T-helper 9 cell (primary cell): ENCODE results near the gene FBL.
"Not testable (repeated sequence)": the region's sequence is repeated elsewhere in the genome, so short reads cannot be mapped to it uniquely, and the experiment has no call there.

ENCODE experiments used
- DNase-seq: peaks from one replicate; pipeline ENCODE4 v3.0.0-alpha.2; 2020

The FBL gene

DNA sequence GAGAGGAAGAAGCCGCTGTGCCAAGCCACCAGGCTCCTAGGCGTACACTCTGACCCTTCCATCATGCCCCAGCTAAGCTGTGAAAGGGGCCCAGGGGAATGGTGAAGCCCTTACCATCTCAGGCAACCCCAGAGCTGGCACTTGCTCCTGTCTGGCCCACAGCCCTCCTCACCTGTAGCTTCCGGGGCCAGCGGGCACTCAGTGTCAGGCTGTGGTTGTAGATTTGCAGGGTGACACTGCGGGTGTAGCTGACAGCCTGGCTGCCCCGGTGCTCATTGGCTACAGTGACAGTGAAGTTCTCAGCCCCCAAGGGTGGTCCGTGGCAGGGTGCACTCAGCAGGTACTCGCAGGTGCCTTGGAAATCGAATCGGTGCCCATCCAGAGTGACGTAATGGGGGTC lies 30.3 kb upstream of the FBL start:
- not testable (repeated sequence) for DNase-seq

DNA sequence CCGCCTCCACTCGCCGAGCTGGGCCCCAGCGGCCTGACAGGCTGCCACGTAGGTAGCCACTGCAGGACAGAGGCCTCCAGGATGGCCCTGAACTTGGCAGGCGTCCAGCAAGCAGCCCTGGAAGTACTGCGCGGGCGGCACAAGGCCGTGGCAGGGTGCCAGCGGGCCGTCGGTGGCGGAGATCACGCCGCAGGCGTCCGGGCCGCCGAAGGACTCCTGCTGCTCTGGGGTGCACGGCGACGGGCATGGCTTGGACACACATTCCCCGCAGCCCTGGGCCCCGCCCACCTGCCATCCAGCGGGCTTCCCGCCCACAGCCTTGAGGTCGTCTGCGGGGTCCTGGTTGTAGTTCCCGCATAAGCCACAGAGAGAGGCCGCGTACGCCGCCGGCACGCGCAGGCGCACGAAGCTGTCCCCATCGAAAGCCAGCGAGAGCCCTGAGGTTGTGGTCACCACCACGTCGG lies 29.3 kb upstream of the FBL start:
- DNase-seq = not testable (repeated sequence)

DNA sequence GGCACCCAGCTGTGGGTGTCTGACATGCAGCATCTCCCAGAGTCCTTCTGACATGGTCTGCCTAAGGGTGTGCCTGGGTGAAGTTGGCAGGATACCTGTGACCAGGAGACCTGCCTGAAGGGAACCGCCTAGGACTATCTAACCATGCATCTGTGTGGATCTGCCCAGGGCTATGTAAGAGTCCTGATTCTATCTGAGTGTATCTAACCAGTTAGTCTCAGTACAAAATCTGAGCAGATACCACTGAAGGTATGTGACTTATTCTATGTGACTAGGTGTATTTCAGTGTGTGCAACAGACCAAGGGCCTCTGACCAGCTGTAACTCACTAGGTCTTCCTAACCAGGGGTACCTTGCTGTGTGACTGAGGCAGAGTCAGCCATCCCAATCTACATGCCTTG lies 28.2 kb upstream of the FBL start:
- DNase-seq = no peak

DNA sequence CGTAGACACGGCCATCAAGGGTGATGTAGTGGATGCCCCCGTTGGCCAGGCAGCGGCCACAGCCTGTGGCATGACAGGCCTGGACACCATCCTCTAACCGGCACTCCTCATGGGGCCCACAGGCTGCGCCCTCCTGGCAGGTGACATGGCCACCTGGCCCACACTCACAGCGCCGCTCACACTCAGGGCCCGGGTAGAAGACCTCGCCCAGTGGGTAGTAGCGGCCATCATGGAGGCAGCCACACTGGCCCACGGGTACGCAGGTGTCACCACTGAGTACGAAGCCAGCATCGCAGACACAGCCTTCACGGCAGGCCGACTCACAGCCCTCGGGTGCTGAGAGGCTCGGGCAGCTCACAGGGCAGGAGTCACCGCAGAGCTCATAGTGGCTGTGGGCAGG lies 27.2 kb upstream of the FBL start:
- no peak for DNase-seq

DNA sequence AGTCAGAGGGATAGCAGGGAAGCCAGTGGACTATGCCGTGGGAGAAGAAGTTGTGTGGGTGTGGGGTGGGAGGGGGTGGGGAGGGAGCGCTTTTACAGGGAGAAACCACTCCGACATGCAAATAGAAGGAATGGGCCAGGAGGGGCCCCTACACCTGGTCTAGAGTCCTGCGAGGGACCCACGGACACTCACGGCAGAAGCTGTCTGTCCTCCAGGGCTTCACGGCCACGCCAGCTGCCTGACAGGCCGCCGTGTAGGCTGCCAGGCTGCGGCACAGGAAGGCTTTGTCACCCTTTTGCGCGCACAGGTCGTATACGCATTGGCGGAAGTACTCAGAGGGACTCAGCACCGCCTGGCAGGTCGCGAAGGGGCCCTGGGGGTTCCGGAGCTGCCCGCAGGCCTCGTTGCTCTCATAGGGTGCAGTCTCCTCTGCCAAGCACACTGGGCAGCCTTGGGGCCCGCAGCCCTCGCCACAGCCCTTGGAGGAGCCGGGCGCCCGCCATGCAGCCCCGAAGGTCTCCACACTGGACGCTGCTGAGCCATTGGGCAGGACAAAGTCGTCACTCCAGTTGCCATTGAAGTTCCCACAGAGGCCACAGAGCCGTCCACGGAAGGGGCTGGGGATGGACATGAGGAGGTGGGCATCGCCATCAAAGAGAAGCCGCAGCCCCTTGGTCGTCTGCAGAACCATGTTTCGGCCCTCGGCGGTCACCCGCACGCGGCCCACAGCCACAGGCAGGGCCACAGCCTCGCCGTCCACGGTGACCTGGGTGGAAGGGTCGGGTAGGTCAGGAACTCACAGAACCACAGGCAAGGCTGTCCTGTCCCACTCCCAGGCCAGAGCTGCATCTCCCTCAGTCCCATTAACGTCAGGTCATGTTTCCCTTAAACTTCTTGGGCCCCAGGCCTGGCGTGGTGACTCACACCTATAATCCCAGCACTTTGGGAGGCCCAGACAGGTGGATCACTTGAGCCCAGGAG lies 26.0 kb upstream of the FBL start:
- DNase-seq = no peak

DNA sequence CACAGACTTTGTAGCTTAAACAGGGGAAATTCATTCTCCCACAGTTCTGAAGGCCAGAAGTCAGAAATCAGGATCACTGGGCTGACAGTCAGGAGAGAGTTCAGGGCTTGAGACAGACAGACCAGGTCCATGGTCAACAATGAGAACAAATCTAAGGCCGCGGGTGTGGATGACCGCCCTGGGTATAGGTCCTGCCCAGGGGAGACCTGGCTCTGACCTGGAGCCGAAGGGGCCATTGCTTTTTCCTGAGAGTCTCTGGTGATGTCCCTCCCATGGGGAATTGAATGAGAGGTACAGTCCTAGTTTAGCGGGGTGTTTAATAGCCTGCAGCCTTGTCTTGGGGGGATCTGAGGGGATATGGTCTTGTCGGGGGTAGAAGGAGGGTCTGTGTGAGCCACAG lies 25.2 kb upstream of the FBL start:
- no peak for DNase-seq

DNA sequence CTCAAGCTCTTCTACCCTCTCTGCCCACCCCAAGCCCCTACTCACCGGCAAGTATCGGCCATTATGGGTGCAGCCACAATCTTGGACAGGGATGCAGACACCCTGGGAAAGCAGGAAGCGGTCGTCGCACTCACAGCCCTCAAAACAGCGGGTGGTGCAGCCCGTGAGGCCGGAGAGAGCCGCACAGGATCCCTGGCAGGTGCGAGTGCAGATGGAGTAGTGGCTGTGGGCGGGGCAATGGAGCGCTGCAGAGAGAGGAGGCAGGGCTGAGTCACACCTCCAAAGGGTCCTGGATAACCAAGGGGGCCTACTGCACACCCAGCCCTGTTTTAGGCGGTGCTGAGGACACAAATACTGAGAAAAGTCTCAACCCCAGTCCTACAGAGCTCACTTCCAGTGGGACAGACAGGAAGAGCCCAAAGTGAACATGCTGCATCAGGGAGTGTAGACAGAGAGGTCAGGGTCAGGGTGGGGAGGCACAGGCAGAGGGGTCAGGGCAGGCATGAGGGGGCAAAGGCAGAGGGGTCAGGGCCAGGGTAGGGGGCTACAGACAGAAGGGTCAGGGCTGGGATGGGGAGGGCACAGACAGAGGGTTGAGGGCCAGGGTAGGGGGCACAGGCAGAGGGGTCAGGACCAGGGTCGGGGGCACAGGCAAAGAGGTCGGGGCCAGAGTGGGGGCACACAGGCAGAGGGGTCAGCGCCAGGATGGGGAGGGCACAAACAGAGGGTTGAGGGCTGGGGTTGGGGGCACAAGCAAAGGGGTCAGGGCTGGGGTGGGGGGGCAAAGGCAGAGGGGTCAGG lies 24.2 kb upstream of the FBL start:
- DNase-seq = no peak

DNA sequence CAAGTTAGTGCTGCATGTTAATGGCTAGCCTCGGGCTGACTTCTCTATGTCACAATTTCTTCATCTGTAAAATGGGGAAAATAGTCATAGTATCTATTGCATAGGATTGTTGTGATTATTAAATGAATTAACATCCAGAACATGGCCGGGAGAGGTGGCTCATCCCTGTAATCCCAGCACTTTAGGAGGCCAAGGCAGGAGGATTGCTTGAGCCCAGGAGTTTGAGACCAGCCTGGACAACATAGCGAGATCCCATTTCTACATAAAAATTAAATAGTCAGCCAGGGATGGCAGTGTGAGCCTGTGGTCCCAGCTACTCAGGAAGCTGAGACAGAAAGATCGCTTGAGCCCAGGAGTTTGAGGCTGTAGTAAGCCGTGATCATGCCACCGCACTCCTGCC lies 21.8 kb upstream of the FBL start:
- DNase-seq = no peak

DNA sequence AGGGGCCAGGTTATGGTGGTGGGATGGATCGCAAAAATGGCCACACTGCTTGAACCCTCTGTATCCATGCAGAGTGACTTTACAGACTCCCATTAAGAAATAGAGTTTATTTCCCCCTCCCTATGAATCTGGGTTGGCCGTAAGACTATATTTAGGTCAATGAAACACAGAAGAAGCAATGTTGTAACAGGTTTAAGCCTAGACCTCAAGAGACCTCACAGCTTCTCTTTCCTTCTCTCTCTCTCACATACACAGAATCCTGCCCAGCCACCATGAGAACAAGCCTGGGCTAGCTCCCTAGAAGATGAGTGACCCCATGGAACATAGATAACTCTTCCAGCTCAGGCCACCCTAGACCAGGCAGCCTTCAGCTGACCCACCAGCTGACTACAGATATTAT lies 21.0 kb upstream of the FBL start:
- no peak for DNase-seq

DNA sequence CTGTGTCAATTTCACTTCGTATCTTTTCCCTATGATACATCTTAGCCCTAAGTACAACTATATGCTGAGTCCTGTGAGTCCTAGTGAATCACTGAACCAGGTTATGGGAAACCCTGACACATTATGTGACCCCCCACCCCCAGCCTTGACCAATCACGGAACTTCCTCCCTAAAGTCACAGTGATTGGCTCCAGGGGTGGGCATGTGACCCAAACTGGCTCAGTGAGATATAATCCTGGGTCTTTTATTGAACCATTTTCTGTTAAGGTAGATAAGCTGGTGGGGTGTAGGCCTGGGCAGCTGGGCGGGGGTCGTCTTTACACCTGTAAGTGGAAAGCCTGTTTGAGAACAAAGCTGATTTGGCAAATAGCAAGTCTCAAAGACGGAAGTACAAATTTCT lies 19.8 kb upstream of the FBL start:
- DNase-seq = no peak

DNA sequence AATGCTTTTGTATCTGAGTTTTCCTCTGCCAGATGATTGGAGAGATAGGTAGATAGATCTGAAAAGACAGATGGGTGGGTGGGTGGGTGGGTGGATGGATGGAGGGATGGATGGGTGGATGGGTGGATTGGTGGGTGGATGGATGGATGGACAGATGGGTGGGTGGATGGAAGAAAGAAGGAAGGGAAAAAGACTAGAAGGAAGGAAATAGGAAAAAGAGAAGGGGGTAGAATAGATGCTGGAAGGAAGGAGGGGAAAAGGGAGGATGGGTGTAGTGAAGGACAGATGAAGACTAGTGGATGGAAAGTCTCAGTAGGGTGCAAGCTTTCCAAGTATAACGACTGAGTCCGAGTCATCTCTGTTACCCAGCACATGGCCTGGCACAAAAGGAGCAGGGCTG lies 19.0 kb upstream of the FBL start:
- DNase-seq = no peak

DNA sequence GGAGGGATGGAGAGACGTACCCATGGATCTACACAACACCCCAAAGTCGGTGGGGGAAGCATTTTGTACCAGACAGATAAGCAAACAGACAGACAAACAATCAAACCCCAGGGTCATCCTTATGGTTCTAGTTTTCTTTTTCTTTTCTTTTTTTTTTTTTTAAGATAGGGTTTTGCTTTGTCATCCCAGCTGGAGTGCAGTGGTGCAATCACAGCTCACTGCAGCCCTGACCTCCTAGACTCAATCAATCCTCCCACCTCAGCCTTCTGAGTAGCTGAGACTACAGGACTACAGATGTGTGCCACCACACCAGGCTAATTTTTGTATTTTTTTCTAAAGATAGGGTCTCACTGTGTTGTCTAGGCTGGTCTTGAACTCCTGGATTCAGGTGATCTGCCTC lies 17.9 kb upstream of the FBL start:
- no peak for DNase-seq

DNA sequence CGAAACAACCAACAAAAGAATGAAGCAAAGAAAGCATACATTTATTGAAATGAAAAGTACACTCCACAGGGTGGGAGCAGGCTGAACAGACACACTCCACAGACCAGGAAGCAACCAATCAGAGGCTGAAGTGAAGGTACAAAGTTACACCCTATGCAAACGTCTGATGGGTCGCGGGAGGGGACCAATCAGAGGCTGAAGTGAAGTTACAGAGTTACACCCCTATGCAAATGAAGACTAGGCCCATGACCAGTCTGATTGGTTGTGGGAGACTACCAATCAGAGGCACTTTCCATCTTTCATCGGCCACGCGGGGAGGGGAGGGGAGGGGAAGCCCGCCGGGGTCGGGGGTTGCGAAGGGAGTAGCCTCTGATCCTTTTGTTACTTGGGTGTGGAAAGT lies 12.4 kb upstream of the FBL start:
- no peak for DNase-seq

DNA sequence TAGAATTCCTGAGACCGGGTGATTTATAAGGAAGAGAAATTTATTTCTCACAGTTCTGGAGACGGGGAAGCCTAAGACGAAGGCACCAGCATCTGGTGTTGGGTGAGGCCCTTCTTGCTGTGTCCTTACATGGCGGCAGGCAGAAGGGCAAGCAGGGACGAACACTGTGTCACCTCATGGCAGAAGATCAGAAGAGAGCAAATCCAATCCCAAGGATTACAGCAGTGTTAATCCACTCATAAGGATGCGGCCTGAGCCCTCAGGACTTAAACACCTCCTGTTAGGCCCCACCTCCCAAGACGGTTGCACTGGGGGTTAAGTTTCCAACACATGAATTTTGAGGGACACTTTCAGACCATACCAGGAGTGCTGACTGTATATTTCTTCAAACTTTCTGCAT lies 6.7 kb upstream of the FBL start:
- DNase-seq = no peak

DNA sequence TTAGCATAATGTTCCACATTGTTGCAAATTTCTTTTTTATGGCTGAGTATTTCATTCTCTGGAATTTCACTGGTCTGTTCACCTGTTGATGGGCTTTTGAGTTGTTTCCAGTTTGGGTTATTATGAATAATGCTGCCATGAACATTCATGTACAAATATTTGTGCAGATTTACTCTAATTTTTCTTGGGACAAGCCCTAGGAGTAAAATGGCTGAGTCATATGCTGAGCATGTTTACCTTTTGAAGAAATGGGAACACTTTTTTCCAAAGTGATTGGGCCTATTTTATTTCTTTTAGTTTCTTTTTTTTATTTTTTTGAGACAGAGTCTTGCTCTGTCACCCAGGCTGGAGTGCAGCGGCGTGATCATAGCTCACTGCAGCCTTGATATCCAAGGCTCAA lies 4.7 kb upstream of the FBL start:
- DNase-seq = no peak

DNA sequence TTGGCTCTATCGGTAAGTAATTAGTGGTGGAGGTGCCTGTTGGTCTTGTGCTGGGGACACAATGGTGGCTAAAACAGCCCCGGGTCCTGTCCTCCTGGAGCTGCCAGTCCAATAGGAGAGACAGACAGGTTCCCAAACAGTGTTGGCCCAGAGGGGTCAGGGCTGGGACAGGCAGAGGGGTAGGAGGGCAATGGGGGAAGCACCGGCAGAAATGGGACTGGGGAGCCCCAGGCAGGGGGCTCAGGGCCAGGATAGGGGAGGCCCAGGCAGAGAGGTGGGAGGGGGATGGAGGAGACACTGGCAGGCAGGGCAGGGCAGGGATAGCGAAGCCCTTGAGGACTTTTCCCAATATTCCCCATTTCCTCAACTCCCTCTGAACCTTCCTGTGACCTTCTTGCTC lies 2.2 kb upstream of the FBL start:
- no peak for DNase-seq

DNA sequence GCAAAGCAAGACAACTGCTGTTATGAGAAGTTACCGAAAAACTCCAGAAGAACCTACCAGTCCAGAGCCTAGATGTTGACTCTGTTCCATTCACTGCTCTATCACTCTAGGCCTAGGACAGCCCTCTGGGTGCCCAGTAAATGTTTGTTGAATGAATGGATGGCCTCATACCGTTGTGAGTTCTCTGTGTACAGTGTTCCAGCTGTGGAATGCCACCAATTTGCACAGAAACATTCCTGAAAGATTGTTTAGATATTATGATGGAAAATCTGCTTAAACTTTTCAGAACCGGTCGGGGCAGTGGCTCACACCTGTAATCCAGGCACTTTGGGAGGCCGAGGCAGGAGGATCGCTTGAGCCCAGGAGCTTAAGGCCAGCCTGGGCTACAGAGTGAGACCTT lies 1.3 kb upstream of the FBL start:
- no peak for DNase-seq

DNA sequence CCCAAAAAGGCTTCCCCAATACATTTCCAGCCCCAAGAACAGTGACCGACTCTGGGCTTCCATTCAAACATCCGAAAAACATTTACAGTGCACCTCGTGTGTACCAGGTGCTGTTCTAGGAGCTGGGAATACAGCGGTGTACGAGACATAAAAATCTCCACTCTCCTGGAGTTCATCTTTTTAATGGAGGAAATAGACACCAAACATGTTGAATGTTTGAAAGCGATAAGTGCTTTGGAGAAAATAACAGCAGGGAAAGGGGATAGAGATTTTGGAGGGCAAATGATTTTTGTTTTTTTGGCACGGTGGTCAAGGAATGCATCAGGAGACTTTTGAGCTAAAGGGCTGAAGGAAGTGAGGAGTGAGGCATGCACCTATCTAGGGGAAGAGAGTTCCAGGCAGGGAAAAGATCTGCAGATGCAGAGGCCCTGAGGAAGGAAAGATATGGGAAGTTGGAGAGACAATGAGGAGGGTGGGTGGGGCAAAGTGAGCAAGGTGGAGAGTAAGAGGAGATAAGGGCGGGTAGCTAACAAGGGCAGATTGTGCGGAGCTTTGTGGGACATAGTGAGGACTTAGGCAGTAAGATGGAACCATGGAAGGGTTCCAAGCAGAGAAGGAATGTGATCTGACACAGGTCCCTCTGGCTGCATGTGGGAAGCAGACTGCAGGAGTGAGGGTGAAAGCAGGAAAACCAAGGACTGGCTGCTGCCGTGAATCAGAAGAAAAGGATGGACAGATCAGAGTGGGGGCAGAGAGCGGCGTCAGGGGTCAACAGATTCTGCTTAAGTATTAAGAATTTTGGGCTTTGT lies 703 bp upstream of the FBL start:
- no peak for DNase-seq

DNA sequence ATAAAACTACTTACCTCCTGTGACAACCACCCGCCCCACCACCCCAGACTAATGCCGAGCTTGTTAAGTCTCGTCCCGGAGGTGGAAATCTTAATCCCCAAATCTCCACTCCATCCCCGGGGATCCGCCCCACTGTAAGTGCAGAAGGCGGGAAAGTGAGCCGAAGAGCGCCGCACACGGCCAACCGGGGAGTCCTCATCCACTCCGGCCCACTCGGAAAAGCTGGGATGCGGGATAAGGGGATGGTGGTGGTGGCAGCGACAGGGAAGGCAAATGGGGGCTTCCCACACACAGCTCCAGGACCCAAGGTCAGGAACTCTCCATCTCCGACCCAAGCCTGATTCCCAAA lies 621 bp downstream of the FBL start:
- no peak for DNase-seq

DNA sequence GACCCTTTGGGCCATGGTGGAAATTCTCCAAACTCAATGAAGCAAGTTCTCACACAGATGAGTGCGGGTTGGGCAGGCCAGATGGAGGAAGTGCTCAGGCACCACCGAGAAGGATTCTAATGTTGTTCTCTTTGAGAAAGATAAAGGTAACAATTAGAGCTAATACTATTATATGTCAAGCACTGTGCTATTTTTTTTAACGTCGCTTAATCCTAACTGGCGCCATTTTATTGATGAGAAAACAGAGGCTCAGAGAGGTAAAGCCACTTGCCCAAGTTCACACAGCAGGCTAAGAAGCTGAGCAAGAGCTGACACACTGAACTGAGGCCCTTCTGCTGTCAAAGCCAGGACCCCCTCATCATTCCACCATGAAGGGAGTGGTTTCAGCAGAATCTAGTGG lies 1.0 kb downstream of the FBL start:
- no peak for DNase-seq

DNA sequence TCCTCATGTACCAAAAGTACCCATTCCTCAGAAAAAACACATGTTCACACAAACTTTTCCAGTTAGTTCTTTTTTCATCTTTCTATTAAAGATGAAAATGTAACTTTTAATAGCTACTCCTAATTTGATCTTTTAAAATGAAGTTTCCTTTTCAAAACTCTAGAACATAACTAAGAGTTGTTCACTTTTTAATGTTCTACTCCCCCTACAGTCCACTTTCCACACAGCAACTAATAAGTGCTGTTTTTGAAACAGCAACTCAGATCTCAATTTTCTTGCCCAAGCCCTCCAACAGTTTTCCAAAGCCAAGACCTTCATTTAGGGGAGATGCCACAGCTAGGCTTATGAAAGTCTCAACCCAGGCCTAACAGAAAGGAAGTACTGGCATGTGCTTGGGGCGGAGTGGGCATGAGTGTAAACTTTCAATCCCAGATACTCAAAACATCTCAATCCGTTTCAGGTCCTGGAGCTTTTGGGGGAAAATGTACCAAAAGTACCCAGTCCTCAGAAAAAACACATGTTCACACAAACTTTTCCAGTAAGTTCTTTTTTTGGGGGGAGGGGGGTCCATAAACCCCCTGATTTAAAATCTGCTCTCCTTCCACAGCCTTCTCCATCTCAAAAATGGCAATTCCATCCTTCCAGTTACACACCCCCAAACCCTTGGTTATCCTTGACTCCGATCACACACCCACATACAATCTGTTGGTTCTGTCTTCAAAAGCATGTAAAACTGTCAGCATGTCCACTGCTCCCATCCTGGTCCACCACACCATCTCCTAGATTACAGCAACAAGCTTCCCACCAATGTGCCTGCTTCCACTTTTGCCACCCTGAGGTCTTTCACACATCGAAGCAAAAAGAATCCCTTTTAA lies 2.0 kb downstream of the FBL start:
- DNase-seq = no peak
